Gastroesophageal sphincter (tissue), 3 donors: ENCODE results near the gene ZBTB21.

ENCODE experiments used
- EP300 ChIP-seq: sonication (generic); formaldehyde crosslinking; IDR thresholded peaks from one replicate; pipeline ENCODE4 v1.6.1; 2017; ENCODE audit warnings: antibody characterized with exemption, mild to moderate bottlenecking
- POLR2AphosphoS5 ChIP-seq: sonication (generic); formaldehyde crosslinking; IDR thresholded peaks from one replicate; pipeline ENCODE4 v1.6.1; 2017; ENCODE audit warnings: antibody characterized with exemption
- TF ChIP-seq, protein P1 (sequence below), 4 experiments: fragments of 200-600 bp in 2 of 4; fragments of 450-650 bp in 2 of 4; sonication (generic) in 1 of 4; IDR thresholded peaks; one replicate each; pipeline ENCODE4 v1.5.1; 2017 to 2019; ENCODE audit warnings: antibody characterized with exemption in 4 of 4, mild to moderate bottlenecking in 2 of 4, moderate library complexity in 2 of 4

DNA sequence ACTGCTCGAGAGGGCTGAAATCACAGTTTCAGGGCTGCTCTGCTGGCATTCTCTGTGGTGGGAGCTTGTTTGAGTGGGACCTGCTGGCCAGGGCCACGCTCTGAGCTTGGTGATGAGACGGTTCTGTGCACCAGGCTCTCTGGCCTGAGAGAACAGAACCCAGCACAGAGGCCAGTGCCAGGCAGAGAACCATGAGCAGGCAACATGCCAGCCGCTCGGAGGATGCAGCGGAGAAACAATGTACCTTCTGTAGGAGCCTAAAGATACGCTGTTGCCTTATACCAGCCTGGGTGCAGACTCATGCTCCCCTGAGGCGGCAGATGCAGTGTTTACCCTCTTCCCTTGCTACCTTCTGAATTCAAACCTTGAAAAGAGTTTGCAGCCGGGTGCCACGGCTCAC, 66.3 kb downstream of the ZBTB21 start:
- TF ChIP-seq, protein P1, sequence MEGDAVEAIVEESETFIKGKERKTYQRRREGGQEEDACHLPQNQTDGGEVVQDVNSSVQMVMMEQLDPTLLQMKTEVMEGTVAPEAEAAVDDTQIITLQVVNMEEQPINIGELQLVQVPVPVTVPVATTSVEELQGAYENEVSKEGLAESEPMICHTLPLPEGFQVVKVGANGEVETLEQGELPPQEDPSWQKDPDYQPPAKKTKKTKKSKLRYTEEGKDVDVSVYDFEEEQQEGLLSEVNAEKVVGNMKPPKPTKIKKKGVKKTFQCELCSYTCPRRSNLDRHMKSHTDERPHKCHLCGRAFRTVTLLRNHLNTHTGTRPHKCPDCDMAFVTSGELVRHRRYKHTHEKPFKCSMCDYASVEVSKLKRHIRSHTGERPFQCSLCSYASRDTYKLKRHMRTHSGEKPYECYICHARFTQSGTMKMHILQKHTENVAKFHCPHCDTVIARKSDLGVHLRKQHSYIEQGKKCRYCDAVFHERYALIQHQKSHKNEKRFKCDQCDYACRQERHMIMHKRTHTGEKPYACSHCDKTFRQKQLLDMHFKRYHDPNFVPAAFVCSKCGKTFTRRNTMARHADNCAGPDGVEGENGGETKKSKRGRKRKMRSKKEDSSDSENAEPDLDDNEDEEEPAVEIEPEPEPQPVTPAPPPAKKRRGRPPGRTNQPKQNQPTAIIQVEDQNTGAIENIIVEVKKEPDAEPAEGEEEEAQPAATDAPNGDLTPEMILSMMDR (IDR thresholded peaks at IDR 0.05): no peak
- TF ChIP-seq POLR2AphosphoS5 (no peak), EP300 (no peak)
